Body of pancreas (tissue), 4 donors: Measurements from ENCODE around the gene NAA38. TPM values are rescaled to one million over a fixed set of nuclear protein-coding genes. Genes with fewer than 3 reads are reported as not detected.

Source experiments
- ATAC-seq: fragments of 150-250 bp; one replicate; pipeline ENCODE4 v1.9.1; 2016
- DNase-seq, 4 donors: peaks; one replicate each; pipeline ENCODE4 v3.0.0-alpha.2; 2019
- H3K27ac ChIP-seq, 4 donors: fragments of 200-600 bp; sonication (generic); 1 replicate in 3 of 4; 2 replicates in 1 of 4; pipeline versions ENCODE4 v1.5.1 to v1.6.1; 2016 to 2019; ENCODE audit warnings: mild to moderate bottlenecking in 1 of 4, mixed read lengths in 1 of 4, moderate library complexity in 1 of 4
- H3K27me3 ChIP-seq, 2 donors: fragments of 200-600 bp; sonication (generic); one replicate each; pipeline ENCODE4 v1.6.0; 2016; ENCODE audit warnings: mild to moderate bottlenecking in 1 of 2
- H3K36me3 ChIP-seq, 2 donors: fragments of 200-600 bp; sonication (generic); replicated peaks in 1 of 2; 2 replicates each; pipeline ENCODE4 v1.5.1; 2016; ENCODE audit warnings: low read depth in 2 of 2; ENCODE audit not compliant: insufficient read depth in 1 of 2
- H3K4me1 ChIP-seq: fragments of 200-600 bp; sonication (generic); one replicate; pipeline ENCODE4 v1.6.0; 2016
- H3K4me3 ChIP-seq, 2 donors: fragments of 200-600 bp; sonication (generic); 1 replicate in 1 of 2; 2 replicates in 1 of 2; pipeline ENCODE4 v1.5.1; 2016 to 2019
- H3K9me3 ChIP-seq, 3 donors: fragments of 200-600 bp; sonication (generic); 1 replicate in 2 of 3; 2 replicates in 1 of 3; pipeline ENCODE4 v1.5.1; 2016
- POLR2A ChIP-seq, 3 donors: fragments of 450-650 bp; IDR thresholded peaks; one replicate each; pipeline ENCODE4 v1.6.1; 2016; ENCODE audit warnings: antibody characterized with exemption in 3 of 3, mild to moderate bottlenecking in 2 of 3
- WGBS, 2 donors: methylation state at CpG; one replicate each; pipeline ENCODE4 v1.1.5; 2017; 5-methylcytosine and 5-hydroxymethylcytosine counted together
- intact Hi-C: fragments of 100-400 bp; cut with DNase I; formaldehyde crosslinking; loops from one replicate; pipeline ENCODE4 v1.15.1; 2023
- total RNA-seq, 2 donors: library from RNA; depleted of rRNA; stranded (reverse); fragments of >200 nt; gene quantifications; one replicate each; pipeline ENCODE4 v1.1.0, GENCODE V29; 2016
- TF ChIP-seq, protein P1 (sequence below), 7 experiments: fragments of 450-650 bp in 4 of 7; fragments of 200-600 bp in 3 of 7; sonication (generic) in 3 of 7; IDR thresholded peaks; one replicate each; pipeline ENCODE4 v1.5.1; 2016 to 2019; ENCODE audit warnings: antibody characterized with exemption in 7 of 7

Gene NAA38
- total RNA-seq, 2 donors from 2014 or later, result 25.7 to 50.1 TPM

DNA sequence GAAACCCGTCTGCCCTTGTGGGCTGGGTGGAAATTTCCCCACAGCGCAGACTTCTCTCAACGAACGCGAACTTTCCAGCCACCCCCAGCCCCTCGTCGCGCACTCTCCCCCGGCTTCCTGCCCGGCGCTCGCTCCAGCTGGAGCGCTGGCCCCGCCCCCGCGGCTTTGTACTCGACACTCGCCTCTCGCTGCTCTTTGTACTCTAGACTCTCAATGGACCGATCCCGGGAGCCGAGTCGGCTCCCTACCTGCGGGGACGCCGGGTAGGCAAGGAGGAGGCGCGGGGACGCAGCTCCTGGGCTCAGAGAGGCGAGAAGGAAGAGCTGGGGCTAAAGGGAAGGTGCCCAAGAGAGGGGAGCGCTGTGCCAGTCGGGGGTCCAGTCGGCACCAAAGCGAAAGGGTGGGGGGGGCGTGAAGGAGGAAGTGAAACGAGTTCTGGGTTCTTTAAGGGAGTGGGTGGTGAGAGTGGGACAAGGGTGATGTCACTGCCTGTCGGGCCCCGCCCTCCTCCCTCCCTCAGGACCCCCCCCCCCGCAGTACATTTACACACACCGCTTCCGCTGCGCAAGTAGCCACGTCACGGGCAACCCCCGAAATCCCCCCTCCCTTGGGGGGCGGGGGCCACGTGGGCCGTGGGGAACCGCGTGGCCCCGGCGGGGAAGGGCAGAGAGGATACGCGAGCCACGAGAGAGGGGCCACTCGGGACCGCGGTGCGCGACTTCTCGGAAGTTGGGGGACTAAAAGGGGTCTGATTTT lies 13.6 kb downstream of the NAA38 start:
- peak; percentile 49 for ATAC-seq
- TF ChIP-seq POLR2A (IDR thresholded peaks at IDR 0.05), result peak; percentile 71 to 92 (median 91)
- TF ChIP-seq, protein P1, sequence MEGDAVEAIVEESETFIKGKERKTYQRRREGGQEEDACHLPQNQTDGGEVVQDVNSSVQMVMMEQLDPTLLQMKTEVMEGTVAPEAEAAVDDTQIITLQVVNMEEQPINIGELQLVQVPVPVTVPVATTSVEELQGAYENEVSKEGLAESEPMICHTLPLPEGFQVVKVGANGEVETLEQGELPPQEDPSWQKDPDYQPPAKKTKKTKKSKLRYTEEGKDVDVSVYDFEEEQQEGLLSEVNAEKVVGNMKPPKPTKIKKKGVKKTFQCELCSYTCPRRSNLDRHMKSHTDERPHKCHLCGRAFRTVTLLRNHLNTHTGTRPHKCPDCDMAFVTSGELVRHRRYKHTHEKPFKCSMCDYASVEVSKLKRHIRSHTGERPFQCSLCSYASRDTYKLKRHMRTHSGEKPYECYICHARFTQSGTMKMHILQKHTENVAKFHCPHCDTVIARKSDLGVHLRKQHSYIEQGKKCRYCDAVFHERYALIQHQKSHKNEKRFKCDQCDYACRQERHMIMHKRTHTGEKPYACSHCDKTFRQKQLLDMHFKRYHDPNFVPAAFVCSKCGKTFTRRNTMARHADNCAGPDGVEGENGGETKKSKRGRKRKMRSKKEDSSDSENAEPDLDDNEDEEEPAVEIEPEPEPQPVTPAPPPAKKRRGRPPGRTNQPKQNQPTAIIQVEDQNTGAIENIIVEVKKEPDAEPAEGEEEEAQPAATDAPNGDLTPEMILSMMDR (IDR thresholded peaks at IDR 0.05), result no peak
- 0% methylated on average over 36 to 51 of the region's 61 CpGs for WGBS, 2 donors
- intact Hi-C loops, result no loop called here
- Histone ChIP-seq H3K27ac (peak overlapping the region; percentile 95 to 100 (median 98)), H3K36me3 (peaks cover 0 to 13% of the 10 kb centered on the region in 2 donors), H3K27me3 (no peaks in the 10 kb centered on the region), H3K4me1 (peaks cover 47% of the 10 kb centered on the region), H3K4me3 (peak overlapping the region; percentile 38 to 88), H3K9me3 (no peaks in the 10 kb centered on the region)
- DNase-seq, result peak; percentile 89 to 92 (median 90)

DNA sequence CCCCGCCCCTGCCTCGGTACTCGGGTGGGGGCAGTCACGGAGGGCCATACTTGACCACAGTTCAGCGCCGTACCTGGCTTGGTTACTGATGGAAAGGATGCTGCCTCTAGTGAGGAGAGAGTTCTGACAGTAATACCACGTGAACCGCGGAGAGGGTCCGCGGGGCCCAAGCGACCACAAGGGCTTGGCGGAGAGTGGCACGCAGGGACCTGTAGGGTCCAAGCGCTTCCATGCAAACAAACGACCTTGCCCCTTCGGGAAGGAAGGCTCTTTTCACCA lies 14.2 kb downstream of the NAA38 start:
- TF ChIP-seq, protein P1 (IDR thresholded peaks at IDR 0.05), result no peak
- TF ChIP-seq POLR2A (IDR thresholded peaks at IDR 0.05), result no peak
- WGBS, 2 donors, result 0% methylated on average over 4 to 17 of the region's 17 CpGs
- peak overlapping the region; percentile 95 to 100 (median 98) for H3K27ac ChIP-seq
- no peaks in the 10 kb centered on the region for H3K9me3 ChIP-seq
- no peak for DNase-seq
- peak overlapping the region; percentile 38 to 88 for H3K4me3 ChIP-seq
- intact Hi-C loops, result no loop called here
- no peaks in the 10 kb centered on the region for H3K27me3 ChIP-seq
- H3K4me1 ChIP-seq, result peaks cover 51% of the 10 kb centered on the region
- peaks cover 0 to 13% of the 10 kb centered on the region in 2 donors for H3K36me3 ChIP-seq
- no peak for ATAC-seq

DNA sequence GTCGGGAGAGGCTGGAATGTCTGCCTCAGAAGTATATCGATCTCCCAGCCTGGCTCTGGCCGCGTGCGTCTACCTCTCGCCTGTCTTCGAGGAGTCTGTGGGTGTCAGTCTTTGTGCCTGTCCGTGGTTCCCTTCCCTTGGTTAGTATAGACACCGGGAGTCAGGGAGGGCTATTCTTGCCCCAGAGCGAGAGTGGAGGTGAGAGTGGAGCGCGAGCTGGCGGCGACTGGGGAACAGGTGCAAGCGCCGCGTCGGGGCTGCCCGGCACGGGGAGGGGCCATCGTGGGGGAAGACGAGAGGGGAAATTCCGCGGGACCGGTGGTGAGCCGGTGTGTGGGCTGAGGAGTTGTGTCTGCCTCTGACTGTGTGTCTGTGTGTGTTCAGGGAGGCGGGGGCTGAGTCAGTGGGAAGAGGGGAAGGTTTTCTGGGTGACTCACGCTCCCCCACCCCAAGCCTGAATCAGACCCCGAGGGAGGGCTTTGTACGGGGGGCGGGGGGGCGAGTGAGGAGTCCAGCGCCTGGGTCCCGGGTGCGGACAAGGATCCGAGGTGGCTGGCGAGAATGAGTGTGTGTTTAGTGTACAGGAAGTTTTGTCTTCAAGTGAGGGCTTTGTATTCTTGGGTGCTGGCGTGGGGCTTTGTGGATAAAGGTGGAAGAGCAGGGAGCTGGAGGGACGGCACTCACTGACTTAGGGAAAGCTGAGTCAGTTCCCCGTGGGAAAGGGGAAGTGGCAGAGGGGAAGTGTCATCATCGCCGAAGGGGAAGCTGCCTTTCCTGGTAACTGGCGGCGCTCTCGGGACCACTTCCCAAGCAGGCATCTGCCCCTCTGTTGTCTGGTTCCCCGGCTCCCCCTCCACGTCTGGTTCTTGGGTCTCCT lies 14.7 kb downstream of the NAA38 start:
- intact Hi-C loops, result no loop called here
- Histone ChIP-seq H3K4me3 (peak overlapping the region; percentile 46 to 88), H3K27ac (peak overlapping the region; percentile 95 to 100 (median 98)), H3K27me3 (no peaks in the 10 kb centered on the region), H3K4me1 (peaks cover 54% of the 10 kb centered on the region), H3K9me3 (no peaks in the 10 kb centered on the region), H3K36me3 (peaks cover 0 to 13% of the 10 kb centered on the region in 2 donors)
- 0% methylated on average over 30 to 47 of the region's 47 CpGs for WGBS, 2 donors
- TF ChIP-seq, protein P1 (IDR thresholded peaks at IDR 0.05), result no peak
- peak in 2 of 3 donors; percentile 70 to 73 for TF ChIP-seq POLR2A (IDR thresholded peaks at IDR 0.05)
- DNase-seq (peak; percentile 70 to 87 (median 75)), ATAC-seq (peak; percentile 9)

DNA sequence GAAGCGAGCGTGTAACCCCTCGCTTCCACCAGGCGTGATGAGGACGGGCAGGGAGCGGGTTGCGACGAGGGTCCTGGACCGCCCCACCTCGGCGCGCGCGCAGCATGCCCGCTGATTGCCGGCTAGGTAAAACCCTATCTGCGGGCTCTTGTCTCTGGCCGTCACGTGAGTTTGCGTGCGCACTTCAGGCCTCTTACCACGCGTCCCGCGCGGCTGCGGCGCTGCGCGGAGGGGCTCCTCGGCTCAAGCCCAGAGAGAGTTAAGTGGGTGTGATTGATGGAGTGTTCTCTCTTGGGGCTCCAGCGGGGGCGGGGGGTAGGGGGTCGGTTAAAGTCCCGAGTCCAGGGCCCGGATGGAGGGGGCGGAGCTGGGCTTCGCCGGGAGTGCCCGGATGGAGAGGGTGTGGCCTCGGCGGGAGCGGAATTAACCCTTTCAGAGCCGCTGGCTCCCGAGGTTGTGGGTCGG lies 15.4 kb downstream of the NAA38 start:
- Histone ChIP-seq H3K27ac (peak overlapping the region; percentile 95 to 100 (median 98)), H3K9me3 (no peaks in the 10 kb centered on the region), H3K36me3 (peaks cover 0 to 8% of the 10 kb centered on the region in 2 donors), H3K27me3 (no peaks in the 10 kb centered on the region), H3K4me3 (peak overlapping the region; percentile 46 to 88), H3K4me1 (peaks cover 60% of the 10 kb centered on the region)
- DNase-seq (peak; percentile 90 to 92 (median 90)), ATAC-seq (peak; percentile 64)
- intact Hi-C loops, result no loop called here
- TF ChIP-seq POLR2A (IDR thresholded peaks at IDR 0.05), result no peak
- TF ChIP-seq, protein P1 (IDR thresholded peaks at IDR 0.05), result peak in 3 of 7 experiments; percentile 10 to 17 (median 16)
- 0 to 1% methylated on average over 1 to 45 of the region's 46 CpGs for WGBS, 2 donors
